ENCODE results near the gene SLC9A5.

GRCh38 chr16:67230809-67231660, 17.7 kb upstream of the SLC9A5 start:
- TF ChIP-seq RAD21 (IDR thresholded peaks at IDR 0.05; ENCODE audit: low read depth) (no peak), TAF1 (IDR thresholded peaks at IDR 0.05; ENCODE audit: low read depth) (no peak), MAX (IDR thresholded peaks at IDR 0.05) (no peak), CEBPB (IDR thresholded peaks at IDR 0.05) (no peak), EP300 (IDR thresholded peaks at IDR 0.05; ENCODE audit: borderline replicate concordance) (no peak), ZBTB7A (IDR thresholded peaks at IDR 0.05; ENCODE audit: low read depth) (no peak), FOXM1 (IDR thresholded peaks at IDR 0.05; ENCODE audit: borderline replicate concordance, low read depth) (no peak), USF1 (IDR thresholded peaks at IDR 0.05) (no peak), EGR1 (IDR thresholded peaks at IDR 0.05) (no peak), CREB1 (IDR thresholded peaks at IDR 0.05; ENCODE audit: low read depth) (no peak)
